8988T (cell line): Measurements from ENCODE around the gene SLC26A4.
A peak's percentile ranks its signal among the peaks of the same experiment; 100 is the strongest.

Experiments
- DNase-seq: peaks from one replicate; pipeline ENCODE4 v3.0.0; 2011

Gene SLC26A4

GRCh38 chr7:107697321-107698049, 36.9 kb downstream of the SLC26A4 start:
- DNase-seq: no peak

GRCh38 chr7:107700570-107700969, 39.9 kb downstream of the SLC26A4 start:
- no peak for DNase-seq

GRCh38 chr7:107701191-107701590, 40.6 kb downstream of the SLC26A4 start:
- DNase-seq: no peak

- no peak for DNase-seq
Observed at GRCh38 chr7:107703219-107703618, 42.6 kb downstream of the SLC26A4 start.

- no peak for DNase-seq
Observed at GRCh38 chr7:107703872-107704271, 43.2 kb downstream of the SLC26A4 start.

GRCh38 chr7:107708956-107709355, 48.3 kb downstream of the SLC26A4 start:
- no peak for DNase-seq

- no peak for DNase-seq
Observed at GRCh38 chr7:107711301-107711700, 50.7 kb downstream of the SLC26A4 start.

GRCh38 chr7:107712025-107712424, 51.4 kb downstream of the SLC26A4 start:
- no peak for DNase-seq

- no peak for DNase-seq
Observed at GRCh38 chr7:107712896-107713295, 52.3 kb downstream of the SLC26A4 start.

GRCh38 chr7:107715531-107715930, 54.9 kb downstream of the SLC26A4 start:
- DNase-seq: no peak

GRCh38 chr7:107718456-107719193, 58.0 kb downstream of the SLC26A4 start:
- no peak for DNase-seq

- no peak for DNase-seq
Observed at GRCh38 chr7:107721286-107721685, 60.7 kb downstream of the SLC26A4 start.

- DNase-seq: no peak
Observed at GRCh38 chr7:107723255-107723654, 62.6 kb downstream of the SLC26A4 start.

GRCh38 chr7:107725138-107725740, 64.6 kb downstream of the SLC26A4 start:
- peak; percentile 26 for DNase-seq

- no peak for DNase-seq
Observed at GRCh38 chr7:107726356-107727130, 65.9 kb downstream of the SLC26A4 start.

- no peak for DNase-seq
Observed at GRCh38 chr7:107728276-107728675, 67.6 kb downstream of the SLC26A4 start.

GRCh38 chr7:107742678-107743566, 82.3 kb downstream of the SLC26A4 start:
- DNase-seq: no peak

- peak; percentile 57 for DNase-seq
Observed at GRCh38 chr7:107743567-107744344, 83.1 kb downstream of the SLC26A4 start, which contains the start of gene CBLL1. TSS of gene CBLL1 (plus strand) at chr7:107744142. CDS start at chr7:107744164, 22 bp downstream.

- DNase-seq: no peak
Observed at GRCh38 chr7:107744345-107744750, 83.7 kb downstream of the SLC26A4 start.

- no peak for DNase-seq
Observed at GRCh38 chr7:107746006-107746405, 85.4 kb downstream of the SLC26A4 start.

- DNase-seq: no peak
Observed at GRCh38 chr7:107751113-107751512, 90.5 kb downstream of the SLC26A4 start.
